Tibial nerve (tissue), 3 donors: ENCODE data around the gene C3orf22.

Experiments
- POLR2A ChIP-seq, 2 donors: fragments of 450-650 bp; IDR thresholded peaks; one replicate each; pipeline ENCODE4 v1.6.1; 2017; ENCODE audit warnings: antibody characterized with exemption in 2 of 2, mild to moderate bottlenecking in 2 of 2, moderate library complexity in 2 of 2
- TF ChIP-seq, protein P1 (sequence below), 5 experiments: fragments of 200-600 bp in 3 of 5; fragments of 450-650 bp in 2 of 5; sonication (generic) in 3 of 5; IDR thresholded peaks; one replicate each; pipeline ENCODE4 v1.5.1; 2016 to 2019; ENCODE audit warnings: antibody characterized with exemption in 5 of 5, mild to moderate bottlenecking in 3 of 5, moderate library complexity in 2 of 5

DNA sequence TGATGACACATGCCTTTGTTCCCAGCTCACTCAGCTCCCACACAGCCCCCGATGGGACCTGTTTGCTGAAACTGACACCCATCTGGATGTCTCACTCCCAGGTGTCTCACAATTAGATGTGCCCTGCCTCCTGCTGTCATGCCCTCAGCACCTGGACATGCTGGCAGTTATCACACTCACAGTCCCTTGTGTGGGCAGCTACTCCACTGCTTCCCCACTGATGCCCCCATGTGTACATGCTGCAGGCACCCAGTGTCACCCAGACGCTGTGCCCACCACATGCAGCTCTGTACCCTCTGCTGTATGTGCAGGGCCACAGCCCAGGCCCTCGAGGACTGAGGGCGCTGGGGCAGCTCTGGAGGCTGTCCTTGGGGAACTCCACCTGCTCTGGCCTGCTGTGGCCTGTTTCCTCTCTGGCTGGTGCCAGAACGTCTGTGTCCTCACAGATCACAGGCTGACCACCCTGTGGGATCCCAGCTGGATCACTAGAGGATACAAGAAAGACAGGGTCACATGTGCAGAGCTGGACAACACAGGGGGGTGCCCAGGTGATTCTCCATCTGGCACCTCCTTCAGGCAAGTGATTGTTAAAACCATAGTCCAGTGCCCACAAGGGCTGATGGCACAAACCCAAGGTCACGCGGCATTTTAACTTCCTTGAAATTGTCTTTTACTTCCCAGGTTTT lies 14.0 kb downstream of the C3orf22 start:
- TF ChIP-seq POLR2A (IDR thresholded peaks at IDR 0.05), result no peak
- TF ChIP-seq, protein P1, sequence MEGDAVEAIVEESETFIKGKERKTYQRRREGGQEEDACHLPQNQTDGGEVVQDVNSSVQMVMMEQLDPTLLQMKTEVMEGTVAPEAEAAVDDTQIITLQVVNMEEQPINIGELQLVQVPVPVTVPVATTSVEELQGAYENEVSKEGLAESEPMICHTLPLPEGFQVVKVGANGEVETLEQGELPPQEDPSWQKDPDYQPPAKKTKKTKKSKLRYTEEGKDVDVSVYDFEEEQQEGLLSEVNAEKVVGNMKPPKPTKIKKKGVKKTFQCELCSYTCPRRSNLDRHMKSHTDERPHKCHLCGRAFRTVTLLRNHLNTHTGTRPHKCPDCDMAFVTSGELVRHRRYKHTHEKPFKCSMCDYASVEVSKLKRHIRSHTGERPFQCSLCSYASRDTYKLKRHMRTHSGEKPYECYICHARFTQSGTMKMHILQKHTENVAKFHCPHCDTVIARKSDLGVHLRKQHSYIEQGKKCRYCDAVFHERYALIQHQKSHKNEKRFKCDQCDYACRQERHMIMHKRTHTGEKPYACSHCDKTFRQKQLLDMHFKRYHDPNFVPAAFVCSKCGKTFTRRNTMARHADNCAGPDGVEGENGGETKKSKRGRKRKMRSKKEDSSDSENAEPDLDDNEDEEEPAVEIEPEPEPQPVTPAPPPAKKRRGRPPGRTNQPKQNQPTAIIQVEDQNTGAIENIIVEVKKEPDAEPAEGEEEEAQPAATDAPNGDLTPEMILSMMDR (IDR thresholded peaks at IDR 0.05), result no peak
